ENCODE data around the gene CDHR1. TPM values are rescaled to one million over a fixed set of nuclear protein-coding genes. Genes with fewer than 3 reads are reported as not detected.

CDHR1 gene
- total RNA-seq, 1 experiment from 2014 or later, result 6.6 TPM

- Histone ChIP-seq H4K91ac (ENCODE audit: insufficient read length, low read depth, low read length) (no peak overlapping the region), H2AK5ac (ENCODE audit: insufficient read length, low read length) (no peak overlapping the region), H2BK20ac (ENCODE audit: low read depth, low read length, poor library complexity, severe bottlenecking) (no peak overlapping the region), H3K4me1 (ENCODE audit: insufficient read depth, low read length) (no peaks in the 10 kb centered on the region), H3K79me2 (ENCODE audit: insufficient read depth, low read length) (no peaks in the 10 kb centered on the region), H2BK15ac (ENCODE audit: low read depth, low read length) (no peak overlapping the region), H4K8ac (replicated peaks; ENCODE audit: insufficient read length, low read depth, low read length) (no peak overlapping the region), H3K18ac (ENCODE audit: insufficient read length, low read depth, low read length) (no peak overlapping the region), H3K14ac (ENCODE audit: insufficient read depth, low read length) (no peak overlapping the region), H3K27me3 (ENCODE audit: insufficient read depth, low read length) (no peaks in the 10 kb centered on the region), H3K9ac (ENCODE audit: extremely low read depth, insufficient read length, low read length) (no peak overlapping the region), H2AFZ (ENCODE audit: low read length) (no peak overlapping the region), H4K20me1 (ENCODE audit: control insufficient read depth, insufficient read depth, insufficient read length) (no peaks in the 10 kb centered on the region), H3K23ac (ENCODE audit: insufficient read length, low read depth, low read length) (no peak overlapping the region), H2BK12ac (ENCODE audit: insufficient read length, low read depth, low read length) (no peak overlapping the region), H2BK120ac (ENCODE audit: low read depth, low read length, poor library complexity, severe bottlenecking) (no peak overlapping the region), H3K4me2 (ENCODE audit: insufficient read depth, insufficient read length, low read length) (no peak overlapping the region), H3K79me1 (ENCODE audit: insufficient read depth, low read depth, low read length, poor library complexity, severe bottlenecking) (no peaks in the 10 kb centered on the region), H2BK5ac (ENCODE audit: insufficient read length, low read length) (no peak overlapping the region), H3T11ph (ENCODE audit: low read length) (no peak overlapping the region), H3K9me3 (ENCODE audit: control insufficient read depth, low read depth, low read length) (no peaks in the 10 kb centered on the region), H3K27ac (ENCODE audit: insufficient read length, low read depth, low read length) (no peak overlapping the region), H3K56ac (ENCODE audit: insufficient read length, low read depth, low read length) (no peak overlapping the region), H3K4ac (ENCODE audit: low read depth, low read length) (no peak overlapping the region), H3K23me2 (ENCODE audit: insufficient read length, low read depth, low read length, poor library complexity, severe bottlenecking) (no peaks in the 10 kb centered on the region), H4K5ac (ENCODE audit: insufficient read length, low read depth, low read length) (no peak overlapping the region)
- Mint-ChIP-seq H3K4me1 (peaks cover 10 to 13% of the 10 kb centered on the region in 2 experiments), H3K36me3 (ENCODE audit: insufficient read depth in 1 of 3, low read depth in 3 of 3) (no peaks in the 10 kb centered on the region; a peak in 1 of 7 replicates), H3K27ac (no peak overlapping the region; a peak in 1 of 7 replicates), H3K9me3 (no peaks in the 10 kb centered on the region), H3K27me3 (ENCODE audit: low read depth) (peaks cover 4% of the 10 kb centered on the region), H3K4me3 (no peak overlapping the region; a peak in 1 of 5 replicates)
- WGBS (ENCODE audit: extremely low coverage, insufficient read length, low lambda C conversion rate), result no CpG with 5 or more reads among the region's 13 CpGs
- TF ChIP-seq CTCF (conservative IDR thresholded peaks at IDR 0.05), result no peak
- no peak for DNase-seq
Observed at GRCh38 chr10:84262190-84262956, 68.0 kb downstream of the CDHR1 start.

Data from H9 (cell line).